HG02798 (cell line): ENCODE results near the gene CGB8.
"Not testable (repeated sequence)": the region's sequence is repeated elsewhere in the genome, so short reads cannot be mapped to it uniquely, and the experiment has no call there.

Source experiments
- ATAC-seq: cut with Tn5 transposase; IDR thresholded peaks from one replicate; pipeline ENCODE4 v1.9.1; 2021; ENCODE audit warnings: mild to moderate bottlenecking; ENCODE audit not compliant: unreplicated experiment, poor library complexity

CGB8 gene

GRCh38 chr19:49065905-49066512, 17.1 kb upstream of the CGB8 start:
- ATAC-seq: no peak

GRCh38 chr19:49064768-49065611, 16.1 kb upstream of the CGB8 start, which contains the start of gene NTF4:
Gene NTF4 (minus strand): TSS chr19:49064818. CDS start chr19:49061997, 2,821 bp downstream.
- no peak for ATAC-seq

DNA sequence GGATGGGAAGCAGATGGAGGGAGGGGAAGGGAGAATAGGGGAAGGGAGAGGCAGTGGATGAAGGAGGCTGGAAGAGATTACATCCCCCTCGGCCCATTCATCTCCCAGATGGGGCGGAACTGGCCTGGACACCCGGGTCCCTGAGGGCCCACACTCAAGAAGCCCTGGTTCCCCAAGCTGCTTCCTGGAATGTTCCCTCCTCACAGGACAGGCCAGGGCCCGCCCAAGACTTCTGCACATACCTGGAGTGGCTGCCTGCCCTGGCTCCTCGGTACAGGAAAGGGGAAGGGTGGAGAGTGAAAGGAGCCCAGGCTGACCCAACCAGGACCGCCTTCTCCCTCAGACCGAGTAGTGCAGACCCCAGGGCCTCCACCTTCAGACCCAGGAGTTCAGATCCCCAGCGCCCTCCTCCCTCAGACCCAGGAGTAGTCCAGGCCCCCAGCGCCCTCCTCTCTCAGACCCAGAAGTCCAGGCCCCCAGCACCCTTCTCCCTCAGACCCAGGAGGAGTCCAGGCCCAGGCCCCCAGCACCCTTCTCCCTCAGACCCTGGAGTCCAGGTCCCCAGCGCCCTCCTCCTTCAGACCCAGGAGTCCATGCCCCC, 15.2 kb upstream of the CGB8 start:
- no peak for ATAC-seq

- no peak for ATAC-seq
Observed at GRCh38 chr19:49061445-49061844, 12.5 kb upstream of the CGB8 start.

- ATAC-seq: no peak
Observed at GRCh38 chr19:49061000-49061399, 12.1 kb upstream of the CGB8 start.

GRCh38 chr19:49059053-49059452, 10.1 kb upstream of the CGB8 start:
- no peak for ATAC-seq

GRCh38 chr19:49058562-49058961, 9.7 kb upstream of the CGB8 start:
- ATAC-seq: no peak

GRCh38 chr19:49057636-49058234, 8.8 kb upstream of the CGB8 start, which contains the start of gene CGB7:
Gene CGB7 (minus strand): TSS chr19:49057749. CDS start chr19:49055375, 2,374 bp downstream.
- no peak for ATAC-seq

GRCh38 chr19:49056902-49057596, 8.1 kb upstream of the CGB8 start:
- not testable (repeated sequence) for ATAC-seq

DNA sequence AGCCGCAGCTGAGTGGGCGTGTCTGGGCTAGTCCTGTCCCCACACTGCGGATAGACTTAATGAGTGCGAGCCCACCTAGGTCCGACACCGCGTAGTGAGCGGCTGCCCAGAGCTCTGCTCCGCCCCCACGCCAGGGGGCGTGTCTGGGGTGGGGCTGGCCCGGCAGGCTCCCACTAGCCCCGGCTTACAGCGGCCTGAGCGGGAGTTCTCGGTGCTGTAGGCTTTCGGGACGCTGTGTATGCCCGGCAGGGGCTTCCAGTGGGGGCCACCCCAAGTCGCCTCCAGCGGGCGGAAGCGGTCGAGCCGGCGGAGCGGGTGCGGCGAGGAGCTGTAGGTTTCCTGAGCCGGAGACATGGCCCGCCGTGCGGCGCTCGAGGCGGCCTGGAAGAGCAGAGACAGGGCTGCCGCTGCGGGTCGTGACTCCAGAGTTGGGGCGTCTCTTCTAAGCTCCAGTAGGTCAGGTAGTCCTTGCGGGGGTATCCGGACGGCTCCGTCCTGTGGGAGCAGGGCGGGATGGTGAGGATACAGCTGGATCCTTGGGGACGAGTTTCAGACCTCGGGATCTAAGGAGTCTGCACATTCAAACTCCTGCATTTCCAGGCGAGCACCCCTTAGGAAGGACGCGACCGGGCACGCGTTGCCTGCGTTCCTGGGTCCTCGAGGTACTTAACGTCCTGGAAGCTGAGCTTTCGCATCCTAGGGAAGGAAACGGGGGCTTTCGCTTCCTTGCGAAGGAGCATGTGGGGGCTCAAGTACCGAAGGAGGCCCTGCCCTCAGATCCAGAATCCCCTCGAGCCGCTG, 7.4 kb upstream of the CGB8 start:
- no peak for ATAC-seq

DNA sequence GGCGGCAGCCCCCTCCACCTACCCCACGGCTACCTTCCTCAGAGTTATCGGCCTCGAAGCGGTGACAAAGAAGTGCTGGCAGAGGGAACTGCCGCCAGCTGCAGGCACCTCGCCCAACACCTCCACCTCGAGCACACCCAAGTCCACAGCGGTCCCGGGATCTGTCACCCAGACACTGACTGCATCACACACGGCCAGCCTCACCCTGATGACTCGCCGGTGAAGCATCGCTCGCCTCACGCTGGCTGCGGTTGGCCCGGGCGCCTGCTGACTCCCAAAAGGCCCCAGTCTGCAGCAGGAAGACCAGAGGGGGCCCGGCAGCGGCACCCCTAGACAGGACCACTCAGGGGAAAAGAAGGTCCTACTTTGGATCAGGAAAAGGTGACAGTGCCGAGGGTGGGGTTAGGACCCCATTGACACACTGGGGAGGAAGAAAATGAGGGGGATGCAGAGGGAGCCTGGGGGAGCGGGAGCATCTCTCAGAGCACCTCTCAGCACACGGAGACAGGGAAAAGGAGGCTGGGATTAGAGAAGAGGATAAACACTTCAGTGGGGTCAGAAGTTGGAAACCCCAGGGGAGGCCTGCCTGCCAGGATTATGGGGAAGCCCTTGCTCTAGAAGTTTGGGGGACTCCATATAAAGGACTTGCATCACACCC, 1.6 kb upstream of the CGB8 start:
- not testable (repeated sequence) for ATAC-seq

GRCh38 chr19:49049834-49050233, 923 bp upstream of the CGB8 start:
- not testable (repeated sequence) for ATAC-seq

GRCh38 chr19:49043548-49043947, 5.4 kb downstream of the CGB8 start, which contains the start of gene CGB5:
Gene CGB5 (plus strand): TSS chr19:49043848. CDS start chr19:49044210, 362 bp downstream.
- ATAC-seq: not testable (repeated sequence)

GRCh38 chr19:49042666-49043065, 6.2 kb downstream of the CGB8 start:
- not testable (repeated sequence) for ATAC-seq

GRCh38 chr19:49042177-49042576, 6.7 kb downstream of the CGB8 start:
- no peak for ATAC-seq

GRCh38 chr19:49039736-49040135, 9.2 kb downstream of the CGB8 start:
- not testable (repeated sequence) for ATAC-seq

- not testable (repeated sequence) for ATAC-seq
Observed at GRCh38 chr19:49038557-49039276, 10.2 kb downstream of the CGB8 start.

DNA sequence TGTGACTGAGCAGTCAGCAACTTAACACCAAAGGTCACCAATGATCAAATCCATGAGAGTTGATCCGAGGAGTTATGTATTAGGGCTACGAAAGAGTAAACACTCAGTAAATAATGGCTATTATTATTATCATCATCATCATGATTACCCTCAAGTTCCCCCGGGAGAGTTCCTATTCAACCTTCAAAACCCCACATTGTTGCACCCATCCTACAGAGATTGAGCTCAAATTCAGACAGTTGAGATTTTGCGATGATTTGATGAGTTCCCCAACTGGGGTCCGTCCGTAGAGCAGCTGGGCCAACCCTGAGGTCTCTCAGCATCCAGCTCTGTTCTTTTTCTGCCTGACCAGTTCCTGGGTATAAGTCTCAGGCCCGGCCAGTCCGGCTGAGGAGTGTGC, 10.8 kb downstream of the CGB8 start:
- not testable (repeated sequence) for ATAC-seq
